Measurements from ENCODE around the gene TANGO6. TPM values are rescaled to one million over a fixed set of nuclear protein-coding genes. Genes with fewer than 3 reads are reported as not detected.
"Not testable (repeated sequence)": the region's sequence is repeated elsewhere in the genome, so short reads cannot be mapped to it uniquely, and the experiment has no call there.

Gene TANGO6
- polyA plus RNA-seq (2013, experiment 1 of 2; ENCODE audit: insufficient read length) = 9.0 TPM
- polyA plus RNA-seq (2013, experiment 2 of 2; ENCODE audit: insufficient read length) = 9.3 TPM

GRCh38 chr16:68843482-68844210 is at the start of gene TANGO6:
Gene TANGO6 (plus strand): TSS chr16:68843531. CDS start chr16:68843618, 87 bp downstream.
- DNase-seq = peak; percentile 79

GRCh38 chr16:68798398-68798797 is 44.9 kb upstream of the TANGO6 start:
- DNase-seq = no peak

- DNase-seq = peak; percentile 84
These were observed 43.0 kb upstream of the TANGO6 start for GRCh38 chr16:68800257-68800875.

GRCh38 chr16:68802190-68802589 is 41.1 kb upstream of the TANGO6 start:
- peak; percentile 79 for DNase-seq

DNA sequence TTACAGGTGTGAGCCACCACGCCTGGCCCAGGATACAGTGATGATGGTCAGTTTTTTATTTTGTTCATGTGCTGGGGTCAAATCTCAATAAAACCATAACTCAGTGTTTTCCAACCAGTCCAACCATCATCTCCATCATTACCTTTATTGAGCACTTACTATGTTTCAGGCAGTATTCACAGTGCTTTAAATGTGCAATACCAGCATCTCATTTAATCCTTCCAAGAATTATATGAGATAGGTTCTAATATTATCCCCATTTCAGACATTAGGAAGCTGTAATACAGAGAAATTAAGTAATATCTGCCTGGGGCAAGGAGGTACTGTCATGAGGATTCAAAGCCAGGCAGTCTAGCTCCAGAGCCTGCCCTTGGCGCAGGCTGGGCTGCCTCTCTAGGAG is 36.9 kb upstream of the TANGO6 start:
- no peak for DNase-seq

- DNase-seq = no peak
These were observed 36.4 kb upstream of the TANGO6 start for GRCh38 chr16:68806981-68807380.

DNA sequence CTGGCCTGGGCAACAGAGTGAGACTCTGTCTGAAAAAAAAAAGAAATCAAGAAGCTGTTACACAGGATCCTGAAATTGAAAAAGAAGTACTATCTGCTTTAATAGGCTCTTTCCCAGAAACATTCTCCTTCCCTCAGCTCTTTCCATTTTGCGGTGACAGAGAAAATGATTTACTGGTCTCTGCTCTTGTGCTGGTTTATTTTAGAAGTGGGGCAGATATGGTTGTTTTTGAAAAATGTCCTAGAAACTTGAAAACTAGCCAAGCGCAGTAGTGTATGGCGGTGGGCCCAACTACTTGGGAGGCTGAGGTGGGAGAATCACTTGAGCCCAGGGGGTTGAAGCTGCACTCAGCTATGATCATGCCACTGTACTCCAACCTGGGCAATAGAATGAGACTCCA is 28.8 kb upstream of the TANGO6 start:
- no peak for DNase-seq

DNA sequence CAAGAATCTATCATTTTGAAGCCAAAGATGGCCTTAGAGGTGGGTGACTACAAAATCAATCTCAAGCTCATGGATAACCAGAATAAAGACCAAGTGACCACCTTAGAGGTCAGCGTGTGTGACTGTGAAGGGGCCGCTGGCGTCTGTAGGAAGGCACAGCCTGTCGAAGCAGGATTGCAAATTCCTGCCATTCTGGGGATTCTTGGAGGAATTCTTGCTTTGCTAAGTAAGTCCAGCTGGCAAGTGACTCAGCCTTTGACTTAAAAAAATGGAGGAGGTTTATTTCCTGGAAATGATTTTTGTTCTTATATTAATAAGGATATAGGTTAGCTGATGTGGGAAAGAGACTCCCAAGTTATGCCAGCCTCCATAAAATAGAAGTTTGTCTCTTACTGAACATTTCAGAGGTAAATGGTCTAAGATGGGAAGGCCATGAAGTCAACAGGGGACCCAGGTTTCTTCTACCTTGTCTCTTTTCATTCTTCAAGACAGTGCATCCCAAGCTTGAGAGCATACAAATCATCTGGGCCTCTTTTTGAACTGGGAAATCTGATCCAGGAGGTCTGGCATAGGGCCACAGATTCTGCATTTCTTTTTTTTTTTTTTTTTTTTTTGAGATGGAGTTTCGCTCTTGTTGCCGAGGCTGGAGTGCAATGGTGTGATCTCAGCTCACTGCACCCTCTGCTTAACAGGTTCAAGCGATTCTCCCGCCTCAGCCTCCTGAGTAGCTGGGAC is 19.8 kb upstream of the TANGO6 start:
- peak; percentile 95 for DNase-seq

DNA sequence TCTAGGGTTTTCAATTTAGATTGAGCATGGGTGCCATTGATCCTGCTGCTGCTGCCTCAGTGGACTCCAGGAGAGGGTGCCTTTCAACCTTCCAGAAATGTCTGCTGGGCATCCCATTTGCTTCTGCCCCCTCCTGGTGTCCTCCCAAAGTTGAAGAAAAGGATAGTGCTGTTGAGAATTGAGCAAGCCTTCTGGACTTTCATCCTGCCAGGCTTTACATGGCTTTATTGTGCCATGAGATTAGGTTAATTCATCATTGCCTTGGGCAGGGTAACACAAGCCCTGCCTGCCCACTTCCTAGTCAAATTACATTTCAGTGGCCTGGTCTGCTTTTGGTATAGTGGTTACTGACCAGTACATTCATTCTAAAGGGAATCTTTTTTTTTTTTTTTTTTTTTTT is 17.9 kb upstream of the TANGO6 start:
- no peak for DNase-seq

- no peak for DNase-seq
These were observed 16.7 kb upstream of the TANGO6 start for GRCh38 chr16:68826652-68827051.

GRCh38 chr16:68833251-68833650 is 10.1 kb upstream of the TANGO6 start:
- no peak for DNase-seq

DNA sequence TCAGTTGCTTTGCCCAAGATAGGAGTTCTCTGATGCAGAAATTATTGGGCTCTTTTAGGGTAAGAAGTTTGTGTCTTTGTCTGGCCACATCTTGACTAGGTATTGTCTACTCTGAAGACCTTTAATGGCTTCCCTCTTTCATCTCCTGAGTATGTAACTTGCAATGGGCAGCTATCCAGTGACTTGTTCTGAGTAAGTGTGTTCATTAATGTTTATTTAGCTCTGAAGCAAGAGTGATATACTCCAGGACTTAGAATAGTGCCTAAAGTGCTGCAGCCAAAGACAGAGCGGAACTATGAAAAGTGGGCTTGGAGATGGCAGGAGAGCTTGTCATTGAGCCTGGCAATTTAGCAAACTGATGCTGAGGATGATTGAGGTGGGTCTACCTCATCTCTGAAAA is 8.8 kb upstream of the TANGO6 start:
- DNase-seq = no peak

DNA sequence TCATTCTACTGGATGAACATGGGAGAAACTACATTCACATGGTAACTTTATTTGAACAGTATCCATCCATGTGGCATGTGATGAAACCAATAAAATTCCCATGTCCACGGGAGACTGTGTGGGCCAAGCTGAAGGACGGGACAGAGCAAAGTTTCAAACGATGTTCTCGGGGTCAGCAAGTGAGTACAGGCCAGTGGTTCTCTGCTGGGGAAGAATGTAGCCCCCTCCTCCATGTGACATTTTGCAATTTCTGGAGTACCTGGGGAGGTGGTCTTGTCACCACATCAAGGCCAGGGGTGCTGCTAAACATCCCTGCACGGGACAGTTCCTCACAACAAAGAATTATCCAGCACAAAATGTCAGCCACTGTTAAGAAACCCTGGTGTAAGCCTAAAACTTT is 7.4 kb upstream of the TANGO6 start:
- no peak for DNase-seq

DNA sequence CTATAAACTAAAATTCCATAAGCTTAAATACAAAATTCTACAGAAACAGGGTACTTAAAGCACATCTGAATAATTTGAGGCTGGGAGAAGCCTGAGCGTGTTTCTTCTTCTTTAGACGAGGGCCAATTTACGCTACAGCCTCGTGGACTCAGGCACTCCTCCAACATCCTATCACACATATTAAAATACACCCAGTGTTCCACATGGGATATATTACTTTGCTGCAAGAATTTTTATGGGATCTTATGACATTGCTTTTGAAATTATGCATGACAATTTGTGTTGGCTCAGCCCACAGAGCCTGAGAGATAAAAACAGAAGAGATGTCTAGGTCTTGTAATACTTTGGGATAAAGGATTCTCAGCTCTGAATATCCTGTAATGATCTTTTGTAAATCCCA is 3.5 kb upstream of the TANGO6 start:
- DNase-seq = no peak

GRCh38 chr16:68842964-68843481 is 308 bp upstream of the TANGO6 start:
- not testable (repeated sequence) for DNase-seq

DNA sequence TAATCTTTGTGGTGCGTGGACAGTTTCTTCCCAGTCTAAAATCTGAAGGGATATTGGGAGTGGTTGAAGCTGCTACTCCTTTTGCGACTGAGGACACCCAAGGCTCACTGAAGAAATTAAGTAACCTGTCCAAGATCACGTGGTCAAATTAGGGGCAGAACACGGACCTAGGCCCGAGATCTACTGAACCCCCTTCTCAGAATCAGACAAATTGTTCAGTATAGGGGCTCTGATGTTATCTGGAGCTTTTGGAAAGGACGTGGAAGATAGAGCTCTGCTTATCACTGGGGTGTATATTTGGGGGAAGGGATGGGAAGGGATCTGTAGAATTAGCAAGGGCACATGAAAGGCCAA is 857 bp downstream of the TANGO6 start:
- no peak for DNase-seq

DNA sequence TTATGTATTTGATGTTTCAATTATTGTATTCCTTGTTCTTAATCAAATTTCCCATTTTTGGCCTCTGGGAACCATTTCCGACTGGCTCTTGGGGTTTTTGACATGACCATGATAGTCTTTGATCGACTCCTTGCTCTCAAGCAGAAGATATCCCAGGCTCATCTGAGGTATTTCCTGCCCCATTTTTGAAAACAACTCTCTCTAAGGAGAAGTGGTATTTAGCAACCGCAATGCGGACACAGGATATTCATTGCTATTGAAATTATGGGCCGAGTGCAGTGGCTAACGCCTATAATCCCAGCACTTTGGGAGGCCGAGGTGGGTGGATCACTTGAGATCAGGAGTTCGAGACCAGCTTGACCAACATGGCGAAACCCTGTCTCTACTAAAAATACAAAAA is 5.5 kb downstream of the TANGO6 start:
- DNase-seq = no peak

DNA sequence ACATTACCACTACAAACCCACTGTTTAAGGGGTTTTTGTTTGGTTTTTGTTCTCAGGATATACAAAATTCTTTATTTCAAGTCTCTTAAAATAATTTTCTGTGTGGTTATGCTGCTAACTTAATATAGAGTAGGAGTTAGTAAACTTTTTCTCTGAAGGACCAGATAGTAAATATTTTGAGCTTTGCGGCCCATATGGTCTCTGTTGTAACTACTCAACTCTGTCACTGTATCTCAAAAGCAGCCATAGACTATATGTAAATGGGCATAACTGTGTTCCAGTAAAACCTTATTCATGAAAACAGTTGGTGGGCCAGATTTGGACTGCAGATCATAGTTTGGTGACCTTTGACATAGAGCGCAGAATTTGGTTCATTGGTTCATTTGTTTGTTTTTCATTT is 7.2 kb downstream of the TANGO6 start:
- DNase-seq = no peak

GRCh38 chr16:68851601-68852000 is 8.3 kb downstream of the TANGO6 start:
- DNase-seq = no peak

DNA sequence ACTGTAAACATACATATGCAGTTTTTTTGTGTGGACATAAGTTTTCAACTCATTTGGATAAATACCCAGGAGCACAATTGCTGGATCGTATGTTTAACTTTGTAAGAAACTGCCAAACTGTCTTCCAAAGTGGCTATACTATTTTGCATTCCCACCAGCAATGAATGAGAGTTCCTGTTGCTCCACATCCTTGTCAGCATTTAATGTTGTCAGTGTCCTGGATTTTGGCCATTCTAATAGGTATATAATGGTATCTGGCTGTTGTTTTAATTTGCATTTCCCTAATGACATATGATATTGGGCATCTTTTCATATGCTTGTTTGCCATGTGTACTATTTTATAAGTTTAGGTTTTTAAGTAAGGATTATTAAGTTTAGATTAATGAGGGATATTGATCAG is 14.1 kb downstream of the TANGO6 start:
- DNase-seq = no peak

- DNase-seq = no peak
These were observed 16.5 kb downstream of the TANGO6 start for GRCh38 chr16:68859828-68860227.

GRCh38 chr16:68860978-68861892 is 17.9 kb downstream of the TANGO6 start:
- no peak for DNase-seq
